SK-N-SH treated with all-trans-retinoic acid at 6 μM for 48 hours (cell line): ENCODE results near the gene SLAIN2.

Experiments
- ATAC-seq: fragments of 200-7000 bp; cut with Tn5 transposase; 3 replicates; pipeline ENCODE4 v1.9.1; 2020; ENCODE audit warnings: mild to moderate bottlenecking, moderate library complexity
- ARNTL ChIP-seq: fragments of 450-650 bp; formaldehyde crosslinking; IDR thresholded peaks from 2 replicates; pipeline ENCODE4 v1.5.0; 2020; ENCODE audit warnings: low read depth, mild to moderate bottlenecking, moderate library complexity, borderline replicate concordance
- BACH2 ChIP-seq: fragments of 250-450 bp; sonication (Bioruptor Pico); IDR thresholded peaks from 2 replicates; pipeline ENCODE4 v1.9.0; 2021; ENCODE audit warnings: mild to moderate bottlenecking, borderline replicate concordance
- CREB5 ChIP-seq: fragments of 250-450 bp; sonication (Bioruptor Pico); IDR thresholded peaks from 2 replicates; pipeline ENCODE4 v1.5.1; 2020; ENCODE audit warnings: low read depth, mild to moderate bottlenecking, moderate library complexity
- CSDC2 ChIP-seq: fragments of 250-450 bp; sonication (Bioruptor Pico); IDR thresholded peaks from 2 replicates; pipeline ENCODE4 v1.5.0; 2020; ENCODE audit warnings: mild to moderate bottlenecking, moderate library complexity
- CSRNP3 ChIP-seq: fragments of 250-450 bp; sonication (Bioruptor Pico); IDR thresholded peaks from 2 replicates; pipeline ENCODE4 v1.5.1; 2021; ENCODE audit warnings: mild to moderate bottlenecking, moderate library complexity
- ESRRG ChIP-seq: fragments of 250-450 bp; sonication (Bioruptor Pico); IDR thresholded peaks from 2 replicates; pipeline ENCODE4 v1.6.1; 2021; ENCODE audit warnings: mild to moderate bottlenecking
- GLIS3 ChIP-seq: fragments of 250-450 bp; sonication (Bioruptor Pico); IDR thresholded peaks from 2 replicates; pipeline ENCODE4 v1.5.0; 2020; ENCODE audit warnings: mild to moderate bottlenecking, moderate library complexity
- ISL1 ChIP-seq: fragments of 250-450 bp; sonication (Bioruptor Pico); IDR thresholded peaks from 2 replicates; pipeline ENCODE4 v2.1.2; 2022; ENCODE audit warnings: mild to moderate bottlenecking, moderate library complexity
- OSR1 ChIP-seq: fragments of 250-450 bp; sonication (Bioruptor Pico); IDR thresholded peaks from 2 replicates; pipeline ENCODE4 v1.8.0; 2022; ENCODE audit warnings: moderate library complexity, mild to moderate bottlenecking, inconsistent platforms
- PATZ1 ChIP-seq: fragments of 250-450 bp; sonication (Bioruptor Pico); IDR thresholded peaks from 2 replicates; pipeline ENCODE4 v1.8.0; 2020; ENCODE audit warnings: mild to moderate bottlenecking, moderate library complexity, borderline replicate concordance
- PPARA ChIP-seq: fragments of 250-450 bp; sonication (Bioruptor Pico); IDR thresholded peaks from 2 replicates; pipeline ENCODE4 v1.5.0; 2020; ENCODE audit warnings: mild to moderate bottlenecking, borderline replicate concordance
- RARB ChIP-seq: fragments of 250-450 bp; sonication (Bioruptor Pico); IDR thresholded peaks from 2 replicates; pipeline ENCODE4 v1.8.0; 2021; ENCODE audit warnings: mild to moderate bottlenecking, moderate library complexity
- SNAI2 ChIP-seq: fragments of 250-450 bp; sonication (Bioruptor Pico); IDR thresholded peaks from 2 replicates; pipeline ENCODE4 v1.5.0; 2020; ENCODE audit warnings: mild to moderate bottlenecking, moderate library complexity
- TCF4 ChIP-seq: fragments of 250-450 bp; sonication (Bioruptor Pico); IDR thresholded peaks from 2 replicates; pipeline ENCODE4 v1.8.0; 2021; ENCODE audit warnings: mild to moderate bottlenecking, moderate library complexity, borderline replicate concordance
- TOX ChIP-seq: fragments of 250-450 bp; sonication (Bioruptor Pico); IDR thresholded peaks from 2 replicates; pipeline ENCODE4 v1.8.0; 2021; ENCODE audit warnings: mild to moderate bottlenecking, moderate library complexity, borderline replicate concordance
- TSHZ2 ChIP-seq: fragments of 250-450 bp; sonication (Bioruptor Pico); IDR thresholded peaks from 2 replicates; pipeline ENCODE4 v1.5.0; 2020; ENCODE audit warnings: mild to moderate bottlenecking, moderate library complexity
- ZC3H10 ChIP-seq: fragments of 250-450 bp; sonication (Bioruptor Pico); IDR thresholded peaks from 2 replicates; pipeline ENCODE4 v1.5.1; 2021; ENCODE audit warnings: mild to moderate bottlenecking, moderate library complexity
- ZFP3 ChIP-seq: fragments of 250-450 bp; sonication (Bioruptor Pico); IDR thresholded peaks from 2 replicates; pipeline ENCODE4 v1.5.0; 2020; ENCODE audit warnings: mild to moderate bottlenecking, moderate library complexity
- ZFP30 ChIP-seq: fragments of 450-650 bp; formaldehyde crosslinking; IDR thresholded peaks from 2 replicates; pipeline ENCODE4 v1.5.0; 2022; ENCODE audit warnings: mild to moderate bottlenecking, moderate library complexity
- ZNF565 ChIP-seq: fragments of 450-650 bp; formaldehyde crosslinking; conservative IDR thresholded peaks from 2 replicates; pipeline ENCODE4 v1.5.0; 2020; ENCODE audit warnings: low read depth, mild to moderate bottlenecking, moderate library complexity
- ZNF70 ChIP-seq: fragments of 450-650 bp; formaldehyde crosslinking; IDR thresholded peaks from 2 replicates; pipeline ENCODE4 v1.5.0; 2020; ENCODE audit warnings: mild to moderate bottlenecking, moderate library complexity
- ZNF8 ChIP-seq: fragments of 450-650 bp; formaldehyde crosslinking; IDR thresholded peaks from 2 replicates; pipeline ENCODE4 v1.5.0; 2020; ENCODE audit warnings: mild to moderate bottlenecking, moderate library complexity
- TF ChIP-seq, protein P1 (sequence below): fragments of 250-450 bp; sonication (Bioruptor Pico); IDR thresholded peaks from 2 replicates; pipeline ENCODE4 v1.8.0; 2021; ENCODE audit warnings: low read depth, mild to moderate bottlenecking, moderate library complexity, borderline replicate concordance

Gene SLAIN2

DNA sequence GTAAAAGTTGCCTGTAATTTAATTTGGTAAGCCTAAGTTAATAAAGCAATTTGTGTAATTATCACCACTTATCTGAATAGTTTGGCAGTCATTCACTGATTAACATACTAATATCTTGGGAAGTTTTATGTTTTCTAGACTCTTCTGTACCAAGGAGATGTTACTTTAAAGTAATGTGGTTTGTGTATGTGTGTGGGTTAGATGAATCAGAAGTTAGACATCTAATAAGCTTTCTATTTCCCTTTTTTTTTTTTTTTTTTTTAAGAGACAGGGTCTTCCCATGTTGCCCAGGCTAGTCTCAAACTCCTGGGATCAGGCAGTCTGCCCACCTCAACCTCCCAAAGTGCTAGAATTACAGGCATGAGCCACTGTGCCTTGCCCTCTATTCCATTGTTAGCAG is 5.3 kb downstream of the SLAIN2 start:
- TF ChIP-seq, protein P1, sequence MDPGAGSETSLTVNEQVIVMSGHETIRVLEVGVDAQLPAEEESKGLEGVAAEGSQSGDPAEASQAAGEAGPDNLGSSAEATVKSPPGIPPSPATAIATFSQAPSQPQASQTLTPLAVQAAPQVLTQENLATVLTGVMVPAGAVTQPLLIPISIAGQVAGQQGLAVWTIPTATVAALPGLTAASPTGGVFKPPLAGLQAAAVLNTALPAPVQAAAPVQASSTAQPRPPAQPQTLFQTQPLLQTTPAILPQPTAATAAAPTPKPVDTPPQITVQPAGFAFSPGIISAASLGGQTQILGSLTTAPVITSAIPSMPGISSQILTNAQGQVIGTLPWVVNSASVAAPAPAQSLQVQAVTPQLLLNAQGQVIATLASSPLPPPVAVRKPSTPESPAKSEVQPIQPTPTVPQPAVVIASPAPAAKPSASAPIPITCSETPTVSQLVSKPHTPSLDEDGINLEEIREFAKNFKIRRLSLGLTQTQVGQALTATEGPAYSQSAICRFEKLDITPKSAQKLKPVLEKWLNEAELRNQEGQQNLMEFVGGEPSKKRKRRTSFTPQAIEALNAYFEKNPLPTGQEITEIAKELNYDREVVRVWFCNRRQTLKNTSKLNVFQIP: no peak
- 0 out of 2 replicates have a peak, but pooled peaks have one; percentile 30 for TF ChIP-seq CSDC2 (CRISPR knock-in tag)
- no peak for TF ChIP-seq RARB (CRISPR knock-in tag)
- no peak for TF ChIP-seq CREB5 (CRISPR knock-in tag)
- no peak for TF ChIP-seq ZFP3 (CRISPR knock-in tag)
- TF ChIP-seq PPARA (CRISPR knock-in tag): no peak
- no peak for TF ChIP-seq TCF4 (CRISPR knock-in tag)
- no peak for TF ChIP-seq SNAI2 (CRISPR knock-in tag)
- TF ChIP-seq ESRRG: no peak
- 0 out of 2 replicates have a peak, but pooled peaks have one; percentile 32 for TF ChIP-seq ZC3H10 (CRISPR knock-in tag)
- TF ChIP-seq ARNTL (CRISPR knock-in tag): no peak
- TF ChIP-seq TOX (CRISPR knock-in tag): no peak
- TF ChIP-seq BACH2 (CRISPR knock-in tag): no peak
- TF ChIP-seq ISL1 (CRISPR knock-in tag): peak; percentile 86
- no peak for TF ChIP-seq TSHZ2 (CRISPR knock-in tag)
- no peak for TF ChIP-seq ZNF565 (CRISPR knock-in tag)
- TF ChIP-seq PATZ1 (CRISPR knock-in tag): peak; percentile 30; the same call in 1 of the 2 replicates
- no peak for TF ChIP-seq ZNF70 (CRISPR knock-in tag)
- TF ChIP-seq CSRNP3: no peak
- TF ChIP-seq GLIS3 (CRISPR knock-in tag): no peak
- no peak for TF ChIP-seq ZFP30 (CRISPR knock-in tag)
- no peak for TF ChIP-seq ZNF8 (CRISPR knock-in tag)
- no peak for TF ChIP-seq OSR1 (CRISPR knock-in tag)
- no peak for ATAC-seq

- TF ChIP-seq CSDC2 (CRISPR knock-in tag) (no peak), SNAI2 (CRISPR knock-in tag) (no peak), BACH2 (CRISPR knock-in tag) (no peak), TSHZ2 (CRISPR knock-in tag) (no peak), CREB5 (CRISPR knock-in tag) (no peak), TCF4 (CRISPR knock-in tag) (no peak), ZNF70 (CRISPR knock-in tag) (no peak), ZFP30 (CRISPR knock-in tag) (no peak), ESRRG (no peak), OSR1 (CRISPR knock-in tag) (no peak), GLIS3 (CRISPR knock-in tag) (no peak)
- ATAC-seq: no peak
Measured at GRCh38 chr4:48347282-48347921, 6.1 kb downstream of the SLAIN2 start.
